22Rv1 (cell line): Measurements from ENCODE around the gene EXOC4.

ENCODE experiments used
- H3K27ac ChIP-seq: fragments of 450-650 bp; 2 replicates; pipeline ENCODE4 v1.5.1; 2017
- ZFX ChIP-seq: fragments of 450-650 bp; IDR thresholded peaks from 2 replicates; pipeline ENCODE4 v1.6.1; 2017; ENCODE audit warnings: antibody characterized with exemption, borderline replicate concordance
- TF ChIP-seq, protein P1 (sequence below): fragments of 450-650 bp; IDR thresholded peaks from 2 replicates; pipeline ENCODE4 v1.5.1; 2017; ENCODE audit warnings: mild to moderate bottlenecking

EXOC4 gene

DNA sequence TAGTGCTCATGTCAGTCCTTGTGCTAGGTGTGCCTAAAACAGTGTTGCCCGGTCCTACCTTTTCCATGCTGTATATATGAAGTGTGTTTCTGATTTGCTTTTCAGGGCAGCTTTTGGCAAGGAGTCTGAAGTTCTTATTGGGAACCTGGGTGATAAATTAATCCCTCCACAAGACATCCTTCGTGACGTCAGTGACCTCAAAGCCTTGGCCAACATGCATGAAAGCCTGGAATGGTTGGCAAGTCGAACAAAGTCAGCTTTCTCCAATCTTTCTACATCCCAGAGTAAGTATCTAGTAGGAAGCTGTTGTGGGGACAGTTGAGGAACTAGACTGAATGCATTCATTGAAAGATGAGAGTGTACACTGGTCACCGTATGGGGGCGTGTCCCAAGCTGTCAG, 684.9 kb downstream of the EXOC4 start:
- no peak overlapping the region for H3K27ac ChIP-seq
- TF ChIP-seq, protein P1, sequence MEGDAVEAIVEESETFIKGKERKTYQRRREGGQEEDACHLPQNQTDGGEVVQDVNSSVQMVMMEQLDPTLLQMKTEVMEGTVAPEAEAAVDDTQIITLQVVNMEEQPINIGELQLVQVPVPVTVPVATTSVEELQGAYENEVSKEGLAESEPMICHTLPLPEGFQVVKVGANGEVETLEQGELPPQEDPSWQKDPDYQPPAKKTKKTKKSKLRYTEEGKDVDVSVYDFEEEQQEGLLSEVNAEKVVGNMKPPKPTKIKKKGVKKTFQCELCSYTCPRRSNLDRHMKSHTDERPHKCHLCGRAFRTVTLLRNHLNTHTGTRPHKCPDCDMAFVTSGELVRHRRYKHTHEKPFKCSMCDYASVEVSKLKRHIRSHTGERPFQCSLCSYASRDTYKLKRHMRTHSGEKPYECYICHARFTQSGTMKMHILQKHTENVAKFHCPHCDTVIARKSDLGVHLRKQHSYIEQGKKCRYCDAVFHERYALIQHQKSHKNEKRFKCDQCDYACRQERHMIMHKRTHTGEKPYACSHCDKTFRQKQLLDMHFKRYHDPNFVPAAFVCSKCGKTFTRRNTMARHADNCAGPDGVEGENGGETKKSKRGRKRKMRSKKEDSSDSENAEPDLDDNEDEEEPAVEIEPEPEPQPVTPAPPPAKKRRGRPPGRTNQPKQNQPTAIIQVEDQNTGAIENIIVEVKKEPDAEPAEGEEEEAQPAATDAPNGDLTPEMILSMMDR: no peak
- no peak for TF ChIP-seq ZFX

DNA sequence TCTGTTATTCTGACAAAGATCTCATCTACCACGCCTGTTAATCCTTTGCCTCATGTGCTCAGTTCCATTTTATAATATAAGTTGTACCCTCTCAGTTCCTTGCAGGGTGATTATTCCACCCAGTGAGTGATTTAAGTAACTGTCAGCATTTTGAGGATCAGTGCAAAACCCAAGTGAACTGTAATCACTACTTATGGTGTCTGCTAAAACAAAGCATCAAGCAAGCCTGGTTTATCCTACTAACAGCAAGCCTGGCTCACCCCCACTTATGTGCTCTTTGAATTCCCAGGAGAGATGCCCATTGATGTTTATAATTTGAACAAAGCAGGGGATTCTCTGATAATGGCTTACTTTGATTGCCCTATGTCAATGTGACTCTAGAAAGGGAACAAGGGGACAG, 687.5 kb downstream of the EXOC4 start:
- no peak for TF ChIP-seq ZFX
- TF ChIP-seq, protein P1: no peak
- no peak overlapping the region for H3K27ac ChIP-seq

DNA sequence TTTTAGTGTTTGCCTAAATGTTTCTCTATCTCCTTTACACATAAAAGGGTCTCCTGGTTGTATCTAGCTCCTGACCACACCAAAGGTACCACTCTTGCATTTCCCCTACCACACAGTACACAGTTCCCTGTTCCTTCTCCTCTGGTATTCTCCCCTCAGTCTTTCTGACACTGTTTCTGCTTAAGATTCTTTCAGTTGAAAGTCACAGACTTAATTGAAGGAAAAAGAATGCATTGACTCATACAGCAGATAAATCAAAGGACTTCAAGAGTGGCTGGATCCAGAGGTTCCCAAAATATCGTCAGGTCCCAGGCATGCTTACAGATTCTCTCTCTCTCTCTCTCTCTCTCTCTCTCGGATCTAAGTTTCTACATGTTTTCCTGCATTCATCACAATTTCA, 688.6 kb downstream of the EXOC4 start:
- no peak for TF ChIP-seq ZFX
- TF ChIP-seq, protein P1: no peak

DNA sequence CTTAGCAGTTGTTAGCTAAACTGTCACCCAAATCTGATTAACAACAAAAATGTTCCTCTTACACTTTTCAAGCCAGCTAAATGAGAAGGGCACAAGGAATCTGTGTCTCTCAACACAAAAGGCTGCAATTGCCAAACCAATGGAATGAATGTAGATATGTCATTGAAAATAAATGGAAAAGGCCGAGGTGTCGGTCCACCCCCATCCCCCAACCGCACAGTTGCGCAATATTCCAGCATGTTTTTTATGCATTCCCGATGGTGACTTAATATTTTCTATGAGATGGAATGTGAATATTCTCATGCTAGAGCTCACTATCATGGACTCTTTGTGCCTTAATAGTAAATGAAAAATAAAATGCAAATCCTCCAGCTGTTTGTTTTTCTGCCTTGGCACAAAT, 692.6 kb downstream of the EXOC4 start:
- H3K27ac ChIP-seq: no peak overlapping the region
- TF ChIP-seq, protein P1: no peak
- TF ChIP-seq ZFX: no peak

More for the DNA sequence above, 688.6 kb downstream of the EXOC4 start:
- no peak overlapping the region for H3K27ac ChIP-seq

DNA sequence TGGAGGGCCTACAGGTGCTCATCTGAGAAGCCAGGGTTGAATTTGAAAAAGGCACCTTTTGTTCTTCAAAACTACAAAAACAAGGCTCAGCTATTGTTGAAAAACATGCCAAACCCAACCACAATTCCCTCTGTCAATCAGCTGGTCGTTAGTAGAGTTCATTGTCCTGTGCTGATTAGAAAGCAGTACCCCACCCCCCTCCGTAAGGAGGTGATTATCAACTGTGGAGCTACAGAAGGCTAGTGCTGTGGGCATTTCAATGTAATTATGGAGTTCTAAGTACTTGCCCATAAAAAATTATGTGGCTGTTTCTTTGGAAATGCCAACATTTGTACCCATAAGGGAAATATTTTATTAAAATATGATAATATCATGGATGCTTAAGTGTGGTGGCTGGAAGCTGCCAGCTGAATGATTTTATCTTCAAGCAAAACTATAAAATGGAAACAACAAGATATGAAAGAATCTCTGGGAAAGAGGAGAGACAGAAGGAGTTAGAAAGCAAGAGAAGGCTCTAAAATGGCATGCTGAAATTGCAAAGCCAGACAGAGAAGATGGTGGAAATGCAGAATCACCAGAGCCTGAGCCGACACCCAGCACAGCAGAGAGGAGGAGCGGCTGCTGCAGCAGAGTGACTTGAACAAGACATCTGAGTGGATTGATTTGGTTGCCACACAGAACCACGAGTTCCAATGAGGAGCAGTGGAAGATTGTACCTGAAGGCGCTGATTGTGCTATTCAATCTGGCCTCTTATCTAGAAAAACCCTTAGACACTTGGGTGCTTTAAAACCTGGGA, 694.8 kb downstream of the EXOC4 start:
- TF ChIP-seq ZFX: no peak
- TF ChIP-seq, protein P1: no peak
- H3K27ac ChIP-seq: no peak overlapping the region

DNA sequence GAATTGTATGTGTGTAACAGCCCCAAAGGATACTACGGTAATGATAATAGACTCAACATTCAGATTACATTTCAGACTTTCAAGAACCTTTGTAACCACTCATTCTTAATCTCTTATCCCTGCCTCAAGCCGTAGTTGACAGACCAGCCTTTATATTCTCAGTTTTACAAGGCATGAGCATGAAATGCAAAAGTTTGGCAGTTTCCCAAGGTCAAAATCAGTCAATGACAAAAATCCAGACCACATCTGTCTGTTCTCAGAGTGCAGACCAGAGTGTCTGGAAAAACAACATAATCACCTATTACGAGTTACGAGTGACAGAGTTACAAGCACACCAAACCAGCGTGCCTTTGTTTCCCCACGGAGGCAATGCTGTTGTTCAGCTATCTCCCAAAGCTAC, 695.7 kb downstream of the EXOC4 start:
- TF ChIP-seq ZFX: no peak
- TF ChIP-seq, protein P1: no peak
- no peak overlapping the region for H3K27ac ChIP-seq

DNA sequence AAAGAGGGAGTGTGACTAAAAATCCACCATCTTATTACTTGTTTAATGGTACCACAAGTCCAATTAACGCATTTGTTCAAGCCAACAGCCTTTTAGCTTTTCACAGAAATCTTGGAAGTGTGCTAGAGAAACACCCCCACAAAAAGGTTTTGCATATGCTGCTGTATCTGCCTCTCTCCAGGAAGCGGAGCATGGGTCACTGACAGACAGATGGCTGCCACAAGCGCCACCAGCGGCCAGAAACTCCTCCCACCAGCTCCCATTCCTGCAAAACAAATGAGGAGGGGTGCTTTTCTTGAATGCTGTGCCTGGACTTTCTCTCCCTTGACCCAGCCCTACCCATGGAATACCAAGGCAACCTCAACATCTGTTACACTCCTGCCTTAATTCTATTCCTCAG, 698.0 kb downstream of the EXOC4 start:
- no peak overlapping the region for H3K27ac ChIP-seq
- TF ChIP-seq, protein P1: no peak
- no peak for TF ChIP-seq ZFX
